ENCODE results near the gene MKNK1. TPM values are rescaled to one million over a fixed set of nuclear protein-coding genes. Genes with fewer than 3 reads are reported as not detected.

Gene MKNK1
- total and polyA plus RNA-seq, 2 donors = 20.1 to 62.2 TPM

GRCh38 chr1:46544561-46545240, 59.4 kb downstream of the MKNK1 start:
- Histone ChIP-seq H3K36me3 (ENCODE audit: control insufficient read depth in 2 of 2, insufficient read depth in 2 of 2, low read length in 1 of 2) (no peaks in the 10 kb centered on the region), H3K4me3 (ENCODE audit: low read length in 2 of 2) (no peak overlapping the region), H3K27ac (ENCODE audit: low read depth in 1 of 2, low read length in 1 of 2) (no peak overlapping the region), H3K9me3 (ENCODE audit: control insufficient read depth in 2 of 2, insufficient read depth in 1 of 2, low read length in 1 of 2) (no peaks in the 10 kb centered on the region), H3K27me3 (ENCODE audit: control insufficient read depth in 2 of 2, insufficient read depth in 1 of 2, low read length in 1 of 2) (peaks cover 35 to 82% of the 10 kb centered on the region in 2 donors), H3K4me1 (ENCODE audit: control insufficient read depth in 2 of 2, insufficient read depth in 2 of 2, low read length in 2 of 2) (peaks cover 0 to 4% of the 10 kb centered on the region in 2 donors)
- DNase-seq (ENCODE audit: low read depth in 6 of 9, low spot score in 9 of 9) = no peak
- 65% methylated on average over 5 of the region's 5 CpGs for WGBS

- no peak overlapping the region for H3K4me3 ChIP-seq (ENCODE audit: low read length in 2 of 2)
- no peak for DNase-seq (ENCODE audit: low read depth in 6 of 9, low spot score in 9 of 9)
- no peaks in the 10 kb centered on the region for H3K4me1 ChIP-seq (ENCODE audit: control insufficient read depth in 2 of 2, insufficient read depth in 2 of 2, low read length in 2 of 2)
- H3K9me3 ChIP-seq (ENCODE audit: control insufficient read depth in 2 of 2, insufficient read depth in 1 of 2, low read length in 1 of 2) = no peaks in the 10 kb centered on the region
- peaks cover 35 to 88% of the 10 kb centered on the region in 2 donors for H3K27me3 ChIP-seq (ENCODE audit: control insufficient read depth in 2 of 2, insufficient read depth in 1 of 2, low read length in 1 of 2)
- no peaks in the 10 kb centered on the region for H3K36me3 ChIP-seq (ENCODE audit: control insufficient read depth in 2 of 2, insufficient read depth in 2 of 2, low read length in 1 of 2)
- H3K27ac ChIP-seq (ENCODE audit: low read depth in 1 of 2, low read length in 1 of 2) = no peak overlapping the region
- 11% methylated on average over 58 of the region's 58 CpGs for WGBS
Measured at GRCh38 chr1:46543761-46544560, 60.1 kb downstream of the MKNK1 start.

GRCh38 chr1:46543382-46543760, 60.7 kb downstream of the MKNK1 start:
- no peaks in the 10 kb centered on the region for H3K4me1 ChIP-seq (ENCODE audit: control insufficient read depth in 2 of 2, insufficient read depth in 2 of 2, low read length in 2 of 2)
- WGBS = 56% methylated on average over 7 of the region's 7 CpGs
- DNase-seq (ENCODE audit: low read depth in 6 of 9, low spot score in 9 of 9) = no peak
- H3K27me3 ChIP-seq (ENCODE audit: control insufficient read depth in 2 of 2, insufficient read depth in 1 of 2, low read length in 1 of 2) = peaks cover 35 to 94% of the 10 kb centered on the region in 2 donors
- H3K4me3 ChIP-seq (ENCODE audit: low read length in 2 of 2) = no peak overlapping the region
- H3K36me3 ChIP-seq (ENCODE audit: control insufficient read depth in 2 of 2, insufficient read depth in 2 of 2, low read length in 1 of 2) = no peaks in the 10 kb centered on the region
- no peaks in the 10 kb centered on the region for H3K9me3 ChIP-seq (ENCODE audit: control insufficient read depth in 2 of 2, insufficient read depth in 1 of 2, low read length in 1 of 2)
- H3K27ac ChIP-seq (ENCODE audit: low read depth in 1 of 2, low read length in 1 of 2) = no peak overlapping the region

GRCh38 chr1:46539972-46540371, 64.1 kb downstream of the MKNK1 start:
- H3K9me3 ChIP-seq (ENCODE audit: control insufficient read depth in 2 of 2, insufficient read depth in 1 of 2, low read length in 1 of 2) = no peaks in the 10 kb centered on the region
- no peaks in the 10 kb centered on the region for H3K36me3 ChIP-seq (ENCODE audit: control insufficient read depth in 2 of 2, insufficient read depth in 2 of 2, low read length in 1 of 2)
- 79% methylated on average over 9 of the region's 9 CpGs for whole genome bisulfite sequencing
- H3K27me3 ChIP-seq (ENCODE audit: control insufficient read depth in 2 of 2, insufficient read depth in 1 of 2, low read length in 1 of 2) = peaks cover 35 to 94% of the 10 kb centered on the region in 2 donors
- H3K27ac ChIP-seq (ENCODE audit: low read depth in 1 of 2, low read length in 1 of 2) = no peak overlapping the region
- H3K4me3 ChIP-seq (ENCODE audit: low read length in 2 of 2) = no peak overlapping the region
- H3K4me1 ChIP-seq (ENCODE audit: control insufficient read depth in 2 of 2, insufficient read depth in 2 of 2, low read length in 2 of 2) = no peaks in the 10 kb centered on the region
- no peak for DNase-seq (ENCODE audit: low read depth in 6 of 9, low spot score in 9 of 9)

- DNase-seq (ENCODE audit: low read depth in 6 of 9, low spot score in 9 of 9) = no peak
- Histone ChIP-seq H3K27me3 (ENCODE audit: control insufficient read depth in 2 of 2, insufficient read depth in 1 of 2, low read length in 1 of 2) (peaks cover 36 to 94% of the 10 kb centered on the region in 2 donors), H3K27ac (ENCODE audit: low read depth in 1 of 2, low read length in 1 of 2) (no peak overlapping the region), H3K4me1 (ENCODE audit: control insufficient read depth in 2 of 2, insufficient read depth in 2 of 2, low read length in 2 of 2) (peaks cover 0 to 3% of the 10 kb centered on the region in 2 donors), H3K36me3 (ENCODE audit: control insufficient read depth in 2 of 2, insufficient read depth in 2 of 2, low read length in 1 of 2) (no peaks in the 10 kb centered on the region), H3K9me3 (ENCODE audit: control insufficient read depth in 2 of 2, insufficient read depth in 1 of 2, low read length in 1 of 2) (peaks cover 0 to 1% of the 10 kb centered on the region in 2 donors), H3K4me3 (ENCODE audit: low read length in 2 of 2) (no peak overlapping the region)
- 85% methylated on average over 2 of the region's 2 CpGs for WGBS
Measured at GRCh38 chr1:46538147-46538546, 65.9 kb downstream of the MKNK1 start.

- 79% methylated on average over 2 of the region's 2 CpGs for WGBS
- Histone ChIP-seq H3K27ac (ENCODE audit: low read depth in 1 of 2, low read length in 1 of 2) (no peak overlapping the region), H3K27me3 (ENCODE audit: control insufficient read depth in 2 of 2, insufficient read depth in 1 of 2, low read length in 1 of 2) (peaks cover 36 to 92% of the 10 kb centered on the region in 2 donors), H3K4me1 (ENCODE audit: control insufficient read depth in 2 of 2, insufficient read depth in 2 of 2, low read length in 2 of 2) (peaks cover 0 to 3% of the 10 kb centered on the region in 2 donors), H3K9me3 (ENCODE audit: control insufficient read depth in 2 of 2, insufficient read depth in 1 of 2, low read length in 1 of 2) (peaks cover 0 to 1% of the 10 kb centered on the region in 2 donors), H3K4me3 (ENCODE audit: low read length in 2 of 2) (no peak overlapping the region), H3K36me3 (ENCODE audit: control insufficient read depth in 2 of 2, insufficient read depth in 2 of 2, low read length in 1 of 2) (no peaks in the 10 kb centered on the region)
- DNase-seq (ENCODE audit: low read depth in 6 of 9, low spot score in 9 of 9) = no peak
Measured at GRCh38 chr1:46537651-46538050, 66.4 kb downstream of the MKNK1 start.

- no peak for DNase-seq (ENCODE audit: low read depth in 6 of 9, low spot score in 9 of 9)
- no peak overlapping the region for H3K27ac ChIP-seq (ENCODE audit: low read depth in 1 of 2, low read length in 1 of 2)
- WGBS = 98% methylated on average over 1 of the region's 1 CpG
- H3K27me3 ChIP-seq (ENCODE audit: control insufficient read depth in 2 of 2, insufficient read depth in 1 of 2, low read length in 1 of 2) = peaks cover 30 to 93% of the 10 kb centered on the region in 2 donors
- H3K4me3 ChIP-seq (ENCODE audit: low read length in 2 of 2) = no peak overlapping the region
- H3K9me3 ChIP-seq (ENCODE audit: control insufficient read depth in 2 of 2, insufficient read depth in 1 of 2, low read length in 1 of 2) = peaks cover 0 to 1% of the 10 kb centered on the region in 2 donors
- H3K4me1 ChIP-seq (ENCODE audit: control insufficient read depth in 2 of 2, insufficient read depth in 2 of 2, low read length in 2 of 2) = peaks cover 0 to 3% of the 10 kb centered on the region in 2 donors
- no peaks in the 10 kb centered on the region for H3K36me3 ChIP-seq (ENCODE audit: control insufficient read depth in 2 of 2, insufficient read depth in 2 of 2, low read length in 1 of 2)
Measured at GRCh38 chr1:46536527-46536926, 67.5 kb downstream of the MKNK1 start.

GRCh38 chr1:46535063-46535462, 69.0 kb downstream of the MKNK1 start:
- peaks cover 28 to 93% of the 10 kb centered on the region in 2 donors for H3K27me3 ChIP-seq (ENCODE audit: control insufficient read depth in 2 of 2, insufficient read depth in 1 of 2, low read length in 1 of 2)
- 76% methylated on average over 2 of the region's 2 CpGs for WGBS
- H3K36me3 ChIP-seq (ENCODE audit: control insufficient read depth in 2 of 2, insufficient read depth in 2 of 2, low read length in 1 of 2) = no peaks in the 10 kb centered on the region

More at GRCh38 chr1:46535063-46535462, 69.0 kb downstream of the MKNK1 start:
- Histone ChIP-seq H3K27ac (ENCODE audit: low read depth in 1 of 2, low read length in 1 of 2) (no peak overlapping the region), H3K9me3 (ENCODE audit: control insufficient read depth in 2 of 2, insufficient read depth in 1 of 2, low read length in 1 of 2) (peaks cover 0 to 1% of the 10 kb centered on the region in 2 donors), H3K4me3 (ENCODE audit: low read length in 2 of 2) (no peak overlapping the region), H3K4me1 (ENCODE audit: control insufficient read depth in 2 of 2, insufficient read depth in 2 of 2, low read length in 2 of 2) (peaks cover 0 to 3% of the 10 kb centered on the region in 2 donors)
- peak in 1 of 9 donors; percentile 9 for DNase-seq (ENCODE audit: low read depth in 6 of 9, low spot score in 9 of 9)
